GM23338 (cell line): ENCODE results near the gene HDAC1. TPM values are rescaled to one million over a fixed set of nuclear protein-coding genes. Genes with fewer than 3 reads are reported as not detected.
A peak's percentile ranks its signal among the peaks of the same experiment; 100 is the strongest.

ENCODE experiments used
- ATAC-seq: fragments of 200-7000 bp; cut with Tn5 transposase; 3 replicates; pipeline ENCODE4 v1.9.1; 2020
- DNase-seq: peaks from one replicate; pipeline ENCODE4 v3.0.0-alpha.2; 2015; ENCODE audit warnings: low spot score
- H2AFZ ChIP-seq: fragments of 200-600 bp; sonication (generic); 2 replicates; pipeline ENCODE4 v1.8.0; 2016; ENCODE audit warnings: antibody characterized with exemption, mild to moderate bottlenecking, moderate library complexity
- H3F3A ChIP-seq: fragments of 200-600 bp; sonication (generic); replicated peaks from 2 replicates; pipeline ENCODE4 v1.8.0; 2017; ENCODE audit warnings: antibody characterized with exemption, mixed run types, low read depth
- H3K27ac ChIP-seq: fragments of 200-600 bp; sonication (generic); 2 replicates; pipeline ENCODE4 v1.6.1; 2016; ENCODE audit warnings: low read depth
- H3K27me3 ChIP-seq: fragments of 200-600 bp; sonication (generic); 2 replicates; pipeline ENCODE4 v1.8.0; 2016; ENCODE audit warnings: mild to moderate bottlenecking, mixed run types, moderate library complexity; ENCODE audit not compliant: insufficient read depth
- H3K36me3 ChIP-seq: fragments of 200-600 bp; sonication (generic); 2 replicates; pipeline ENCODE4 v1.8.0; 2016; ENCODE audit warnings: mild to moderate bottlenecking; ENCODE audit not compliant: insufficient read depth
- H3K4me1 ChIP-seq: fragments of 200-600 bp; sonication (generic); 2 replicates; pipeline ENCODE4 v1.8.0; 2016; ENCODE audit warnings: mild to moderate bottlenecking, moderate library complexity; ENCODE audit not compliant: insufficient read depth
- H3K4me2 ChIP-seq: fragments of 200-600 bp; sonication (generic); 2 replicates; pipeline ENCODE4 v1.7.1; 2017; ENCODE audit warnings: mixed run types
- H3K4me3 ChIP-seq: fragments of 200-600 bp; sonication (generic); 2 replicates; pipeline ENCODE4 v1.6.1; 2016; ENCODE audit warnings: mixed run types
- H3K79me2 ChIP-seq: fragments of 200-600 bp; sonication (generic); replicated peaks from 2 replicates; pipeline ENCODE4 v1.8.0; 2017; ENCODE audit warnings: mild to moderate bottlenecking; ENCODE audit not compliant: insufficient read depth
- H3K9me2 ChIP-seq: fragments of 200-600 bp; sonication (generic); 2 replicates; pipeline ENCODE4 v1.8.0; 2017; ENCODE audit not compliant: insufficient read depth
- H4K20me1 ChIP-seq: fragments of 200-600 bp; sonication (generic); replicated peaks from 2 replicates; pipeline ENCODE4 v1.8.0; 2017; ENCODE audit warnings: mild to moderate bottlenecking; ENCODE audit not compliant: insufficient read depth
- H3K27ac Mint-ChIP-seq: 2 replicates; pipeline ENCODE4 v1.8.0; 2020; ENCODE audit warnings: inconsistent platforms, mild to moderate bottlenecking, moderate library complexity, mixed read lengths
- H3K27me3 Mint-ChIP-seq: 3 replicates; pipeline ENCODE4 v1.8.0; 2022; ENCODE audit warnings: low read depth, mild to moderate bottlenecking, moderate library complexity, mixed read lengths, inconsistent platforms; ENCODE audit not compliant: insufficient read depth, poor library complexity
- H3K36me3 Mint-ChIP-seq: 3 replicates; pipeline ENCODE4 v1.8.0; 2021; ENCODE audit warnings: low read depth, mild to moderate bottlenecking, inconsistent platforms, moderate library complexity, mixed read lengths
- H3K4me1 Mint-ChIP-seq: 3 replicates; pipeline ENCODE4 v1.8.0; 2020; ENCODE audit warnings: mild to moderate bottlenecking, inconsistent platforms, mixed read lengths
- H3K4me3 Mint-ChIP-seq: 3 replicates; pipeline ENCODE4 v1.8.0; 2021; ENCODE audit warnings: moderate library complexity, mild to moderate bottlenecking, inconsistent platforms, mixed read lengths
- H3K9me3 Mint-ChIP-seq: 3 replicates; pipeline ENCODE4 v1.8.0; 2020; ENCODE audit warnings: moderate library complexity, mild to moderate bottlenecking, inconsistent platforms, mixed read lengths
- CREB1 ChIP-seq: fragments of 250-450 bp; sonication (Bioruptor Pico); IDR thresholded peaks from 2 replicates; pipeline ENCODE4 v1.5.0; 2020; ENCODE audit warnings: low read depth, mild to moderate bottlenecking, moderate library complexity
- EZH2phosphoT487 ChIP-seq: fragments of 200-600 bp; sonication (generic); IDR thresholded peaks from one replicate; pipeline ENCODE4 v1.8.1; 2018; ENCODE audit warnings: antibody characterized with exemption; ENCODE audit not compliant: unreplicated experiment
- ZNF331 ChIP-seq: fragments of 250-450 bp; sonication (Bioruptor Pico); IDR thresholded peaks from 2 replicates; pipeline ENCODE4 v1.5.0; 2020; ENCODE audit warnings: low read depth, mild to moderate bottlenecking, moderate library complexity
- polyA plus RNA-seq: library from polyadenylated mRNA; unstranded; fragments of >200 nt; fragmentation: Nextera tagmentation; extraction: Ambion mirVana; gene quantifications from 2 replicates; pipeline ENCODE4 v1.2.1, GENCODE V29; 2016
- total RNA-seq: library from RNA; depleted of rRNA; stranded (reverse); fragments of >200 nt; shearing (Covaris generic); gene quantifications from 2 replicates; pipeline ENCODE4 v1.2.3, GENCODE V29; 2014
- TF ChIP-seq, protein P1 (sequence below): fragments of 250-450 bp; sonication (Bioruptor Pico); IDR thresholded peaks from 2 replicates; pipeline ENCODE4 v1.5.0; 2020; ENCODE audit warnings: mild to moderate bottlenecking, moderate library complexity
- TF ChIP-seq, protein P2 (sequence below): IDR thresholded peaks from one replicate; pipeline ENCODE4 v1.6.1; 2018; ENCODE audit warnings: antibody characterized with exemption; ENCODE audit not compliant: unreplicated experiment
- TF ChIP-seq, protein P3 (sequence below): IDR thresholded peaks from 2 replicates; pipeline ENCODE4 v1.6.1; 2016; ENCODE audit warnings: antibody characterized with exemption

The HDAC1 gene
- total and polyA plus RNA-seq, 2 experiments from 2014 or later, result 82.6 to 104 TPM

DNA sequence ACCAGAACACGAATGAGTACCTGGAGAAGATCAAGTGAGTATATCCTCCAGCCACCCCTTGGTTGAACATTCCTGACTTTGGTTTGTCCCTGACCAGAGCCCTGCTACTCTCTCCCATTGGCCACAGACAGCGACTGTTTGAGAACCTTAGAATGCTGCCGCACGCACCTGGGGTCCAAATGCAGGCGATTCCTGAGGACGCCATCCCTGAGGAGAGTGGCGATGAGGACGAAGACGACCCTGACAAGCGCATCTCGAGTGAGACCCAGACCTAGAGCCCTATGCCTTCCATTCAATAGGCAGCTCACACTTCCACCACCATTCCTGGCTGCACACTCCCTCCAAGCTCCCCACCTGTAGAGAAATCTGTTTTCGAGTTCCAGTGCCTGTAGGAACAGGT is 39.7 kb downstream of the HDAC1 start (continued):
- TF ChIP-seq, protein P1, sequence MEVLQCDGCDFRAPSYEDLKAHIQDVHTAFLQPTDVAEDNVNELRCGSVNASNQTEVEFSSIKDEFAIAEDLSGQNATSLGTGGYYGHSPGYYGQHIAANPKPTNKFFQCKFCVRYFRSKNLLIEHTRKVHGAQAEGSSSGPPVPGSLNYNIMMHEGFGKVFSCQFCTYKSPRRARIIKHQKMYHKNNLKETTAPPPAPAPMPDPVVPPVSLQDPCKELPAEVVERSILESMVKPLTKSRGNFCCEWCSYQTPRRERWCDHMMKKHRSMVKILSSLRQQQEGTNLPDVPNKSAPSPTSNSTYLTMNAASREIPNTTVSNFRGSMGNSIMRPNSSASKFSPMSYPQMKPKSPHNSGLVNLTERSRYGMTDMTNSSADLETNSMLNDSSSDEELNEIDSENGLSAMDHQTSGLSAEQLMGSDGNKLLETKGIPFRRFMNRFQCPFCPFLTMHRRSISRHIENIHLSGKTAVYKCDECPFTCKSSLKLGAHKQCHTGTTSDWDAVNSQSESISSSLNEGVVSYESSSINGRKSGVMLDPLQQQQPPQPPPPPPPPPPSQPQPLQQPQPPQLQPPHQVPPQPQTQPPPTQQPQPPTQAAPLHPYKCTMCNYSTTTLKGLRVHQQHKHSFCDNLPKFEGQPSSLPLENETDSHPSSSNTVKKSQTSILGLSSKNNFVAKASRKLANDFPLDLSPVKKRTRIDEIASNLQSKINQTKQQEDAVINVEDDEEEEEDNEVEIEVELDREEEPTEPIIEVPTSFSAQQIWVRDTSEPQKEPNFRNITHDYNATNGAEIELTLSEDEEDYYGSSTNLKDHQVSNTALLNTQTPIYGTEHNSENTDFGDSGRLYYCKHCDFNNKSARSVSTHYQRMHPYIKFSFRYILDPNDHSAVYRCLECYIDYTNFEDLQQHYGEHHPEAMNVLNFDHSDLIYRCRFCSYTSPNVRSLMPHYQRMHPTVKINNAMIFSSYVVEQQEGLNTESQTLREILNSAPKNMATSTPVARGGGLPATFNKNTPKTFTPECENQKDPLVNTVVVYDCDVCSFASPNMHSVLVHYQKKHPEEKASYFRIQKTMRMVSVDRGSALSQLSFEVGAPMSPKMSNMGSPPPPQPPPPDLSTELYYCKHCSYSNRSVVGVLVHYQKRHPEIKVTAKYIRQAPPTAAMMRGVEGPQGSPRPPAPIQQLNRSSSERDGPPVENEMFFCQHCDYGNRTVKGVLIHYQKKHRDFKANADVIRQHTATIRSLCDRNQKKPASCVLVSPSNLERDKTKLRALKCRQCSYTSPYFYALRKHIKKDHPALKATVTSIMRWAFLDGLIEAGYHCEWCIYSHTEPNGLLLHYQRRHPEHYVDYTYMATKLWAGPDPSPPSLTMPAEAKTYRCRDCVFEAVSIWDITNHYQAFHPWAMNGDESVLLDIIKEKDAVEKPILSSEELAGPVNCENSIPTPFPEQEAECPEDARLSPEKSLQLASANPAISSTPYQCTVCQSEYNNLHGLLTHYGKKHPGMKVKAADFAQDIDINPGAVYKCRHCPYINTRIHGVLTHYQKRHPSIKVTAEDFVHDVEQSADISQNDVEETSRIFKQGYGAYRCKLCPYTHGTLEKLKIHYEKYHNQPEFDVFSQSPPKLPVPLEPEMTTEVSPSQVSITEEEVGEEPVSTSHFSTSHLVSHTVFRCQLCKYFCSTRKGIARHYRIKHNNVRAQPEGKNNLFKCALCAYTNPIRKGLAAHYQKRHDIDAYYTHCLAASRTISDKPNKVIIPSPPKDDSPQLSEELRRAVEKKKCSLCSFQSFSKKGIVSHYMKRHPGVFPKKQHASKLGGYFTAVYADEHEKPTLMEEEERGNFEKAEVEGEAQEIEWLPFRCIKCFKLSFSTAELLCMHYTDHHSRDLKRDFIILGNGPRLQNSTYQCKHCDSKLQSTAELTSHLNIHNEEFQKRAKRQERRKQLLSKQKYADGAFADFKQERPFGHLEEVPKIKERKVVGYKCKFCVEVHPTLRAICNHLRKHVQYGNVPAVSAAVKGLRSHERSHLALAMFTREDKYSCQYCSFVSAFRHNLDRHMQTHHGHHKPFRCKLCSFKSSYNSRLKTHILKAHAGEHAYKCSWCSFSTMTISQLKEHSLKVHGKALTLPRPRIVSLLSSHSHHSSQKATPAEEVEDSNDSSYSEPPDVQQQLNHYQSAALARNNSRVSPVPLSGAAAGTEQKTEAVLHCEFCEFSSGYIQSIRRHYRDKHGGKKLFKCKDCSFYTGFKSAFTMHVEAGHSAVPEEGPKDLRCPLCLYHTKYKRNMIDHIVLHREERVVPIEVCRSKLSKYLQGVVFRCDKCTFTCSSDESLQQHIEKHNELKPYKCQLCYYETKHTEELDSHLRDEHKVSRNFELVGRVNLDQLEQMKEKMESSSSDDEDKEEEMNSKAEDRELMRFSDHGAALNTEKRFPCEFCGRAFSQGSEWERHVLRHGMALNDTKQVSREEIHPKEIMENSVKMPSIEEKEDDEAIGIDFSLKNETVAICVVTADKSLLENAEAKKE (CRISPR knock-in tag), result no peak

DNA sequence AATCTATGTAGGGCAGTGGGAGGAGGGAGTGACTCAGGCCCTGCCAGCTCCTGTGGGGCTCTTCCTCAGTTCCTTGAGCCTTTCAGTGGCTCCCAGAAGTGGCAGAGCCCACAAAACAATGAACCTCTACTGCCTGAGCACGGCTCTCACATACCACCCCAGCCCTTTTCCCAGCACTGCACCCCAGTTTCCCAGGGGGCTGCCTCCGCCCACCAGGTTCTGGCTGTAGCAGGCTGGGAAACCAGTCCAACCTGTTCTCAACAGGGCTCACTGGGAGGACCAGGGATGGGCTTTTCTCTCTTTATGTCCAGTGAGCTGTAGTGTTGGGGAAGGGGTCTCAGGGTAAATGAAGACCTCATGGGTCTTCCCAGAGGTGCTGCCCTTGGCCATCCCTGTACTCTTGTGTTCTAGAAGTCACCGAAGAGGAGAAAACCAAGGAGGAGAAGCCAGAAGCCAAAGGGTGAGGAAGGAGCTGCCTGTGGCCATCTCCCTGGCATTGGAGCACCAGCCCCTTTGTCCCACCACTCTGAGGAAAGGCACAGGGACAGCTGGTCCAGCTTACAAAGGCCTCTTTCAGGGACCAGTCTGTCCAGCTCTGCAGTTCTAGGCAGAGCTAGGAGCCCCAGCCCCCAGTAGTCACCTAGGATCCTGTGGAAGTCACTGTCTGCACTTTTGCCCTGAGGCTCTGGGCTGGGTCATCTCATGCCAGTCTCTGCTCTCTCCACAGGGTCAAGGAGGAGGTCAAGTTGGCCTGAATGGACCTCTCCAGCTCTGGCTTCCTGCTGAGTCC is 40.6 kb downstream of the HDAC1 start:
- peaks cover 18% of the 10 kb centered on the region for H3K79me2 ChIP-seq
- Mint-ChIP-seq H3K4me3 (peak overlapping the region; percentile 45), H3K9me3 (peaks cover 5% of the 10 kb centered on the region; the same call in 2 of the 3 replicates), H3K27ac (peak overlapping the region; percentile 80; the same call in 1 of the 2 replicates), H3K27me3 (peaks cover 44% of the 10 kb centered on the region), H3K36me3 (peaks cover 73% of the 10 kb centered on the region), H3K4me1 (peaks cover 35% of the 10 kb centered on the region)
- H3K4me2 ChIP-seq, result peak overlapping the region; percentile 51; the same call in 1 of the 2 replicates
- peak overlapping the region; percentile 90 for H3K27ac ChIP-seq
- H3K4me3 ChIP-seq, result 0 out of 2 replicates have a peak overlapping the region, but pooled peaks have one; percentile 17
- peaks cover 7% of the 10 kb centered on the region; the same call in 1 of the 2 replicates for H3K27me3 ChIP-seq
- H3K36me3 ChIP-seq, result peaks cover 4% of the 10 kb centered on the region
- ATAC-seq, result peak; percentile 24
- no peak overlapping the region for H2AFZ ChIP-seq
- H4K20me1 ChIP-seq, result peaks cover 40% of the 10 kb centered on the region
- H3F3A ChIP-seq, result peaks cover 35% of the 10 kb centered on the region
- H3K9me2 ChIP-seq, result no peaks in the 10 kb centered on the region
- H3K4me1 ChIP-seq, result peaks cover 34% of the 10 kb centered on the region
- DNase-seq, result peak; percentile 75
- TF ChIP-seq, protein P2, sequence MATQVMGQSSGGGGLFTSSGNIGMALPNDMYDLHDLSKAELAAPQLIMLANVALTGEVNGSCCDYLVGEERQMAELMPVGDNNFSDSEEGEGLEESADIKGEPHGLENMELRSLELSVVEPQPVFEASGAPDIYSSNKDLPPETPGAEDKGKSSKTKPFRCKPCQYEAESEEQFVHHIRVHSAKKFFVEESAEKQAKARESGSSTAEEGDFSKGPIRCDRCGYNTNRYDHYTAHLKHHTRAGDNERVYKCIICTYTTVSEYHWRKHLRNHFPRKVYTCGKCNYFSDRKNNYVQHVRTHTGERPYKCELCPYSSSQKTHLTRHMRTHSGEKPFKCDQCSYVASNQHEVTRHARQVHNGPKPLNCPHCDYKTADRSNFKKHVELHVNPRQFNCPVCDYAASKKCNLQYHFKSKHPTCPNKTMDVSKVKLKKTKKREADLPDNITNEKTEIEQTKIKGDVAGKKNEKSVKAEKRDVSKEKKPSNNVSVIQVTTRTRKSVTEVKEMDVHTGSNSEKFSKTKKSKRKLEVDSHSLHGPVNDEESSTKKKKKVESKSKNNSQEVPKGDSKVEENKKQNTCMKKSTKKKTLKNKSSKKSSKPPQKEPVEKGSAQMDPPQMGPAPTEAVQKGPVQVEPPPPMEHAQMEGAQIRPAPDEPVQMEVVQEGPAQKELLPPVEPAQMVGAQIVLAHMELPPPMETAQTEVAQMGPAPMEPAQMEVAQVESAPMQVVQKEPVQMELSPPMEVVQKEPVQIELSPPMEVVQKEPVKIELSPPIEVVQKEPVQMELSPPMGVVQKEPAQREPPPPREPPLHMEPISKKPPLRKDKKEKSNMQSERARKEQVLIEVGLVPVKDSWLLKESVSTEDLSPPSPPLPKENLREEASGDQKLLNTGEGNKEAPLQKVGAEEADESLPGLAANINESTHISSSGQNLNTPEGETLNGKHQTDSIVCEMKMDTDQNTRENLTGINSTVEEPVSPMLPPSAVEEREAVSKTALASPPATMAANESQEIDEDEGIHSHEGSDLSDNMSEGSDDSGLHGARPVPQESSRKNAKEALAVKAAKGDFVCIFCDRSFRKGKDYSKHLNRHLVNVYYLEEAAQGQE, result no peak
- no peak for TF ChIP-seq ZNF331
- TF ChIP-seq EZH2phosphoT487, result no peak
- TF ChIP-seq, protein P3, sequence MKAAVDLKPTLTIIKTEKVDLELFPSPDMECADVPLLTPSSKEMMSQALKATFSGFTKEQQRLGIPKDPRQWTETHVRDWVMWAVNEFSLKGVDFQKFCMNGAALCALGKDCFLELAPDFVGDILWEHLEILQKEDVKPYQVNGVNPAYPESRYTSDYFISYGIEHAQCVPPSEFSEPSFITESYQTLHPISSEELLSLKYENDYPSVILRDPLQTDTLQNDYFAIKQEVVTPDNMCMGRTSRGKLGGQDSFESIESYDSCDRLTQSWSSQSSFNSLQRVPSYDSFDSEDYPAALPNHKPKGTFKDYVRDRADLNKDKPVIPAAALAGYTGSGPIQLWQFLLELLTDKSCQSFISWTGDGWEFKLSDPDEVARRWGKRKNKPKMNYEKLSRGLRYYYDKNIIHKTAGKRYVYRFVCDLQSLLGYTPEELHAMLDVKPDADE, result no peak
- TF ChIP-seq CREB1 (CRISPR knock-in tag), result no peak
